Gastroesophageal sphincter (tissue), 4 donors: ENCODE measurements around the gene AGBL1. TPM values are rescaled to one million over a fixed set of nuclear protein-coding genes. Genes with fewer than 3 reads are reported as not detected.

ENCODE experiments used
- ATAC-seq: fragments of 150-250 bp; one replicate; pipeline ENCODE4 v1.9.1; 2016; ENCODE audit warnings: mild to moderate bottlenecking, moderate library complexity
- H3K27ac ChIP-seq, 4 donors: fragments of 200-600 bp; sonication (generic) in 3 of 4; 1 replicate in 3 of 4; 2 replicates in 1 of 4; pipeline ENCODE4 v1.5.1; 2016 to 2019
- H3K27me3 ChIP-seq: fragments of 200-600 bp; sonication (generic); one replicate; pipeline ENCODE4 v1.5.1; 2019
- H3K36me3 ChIP-seq, 2 donors: fragments of 200-600 bp; sonication (generic); one replicate each; pipeline ENCODE4 v1.5.1; 2019; ENCODE audit warnings: control low read depth in 1 of 2
- H3K4me1 ChIP-seq, 3 donors: fragments of 200-600 bp; sonication (generic); 1 replicate in 2 of 3; 2 replicates in 1 of 3; pipeline ENCODE4 v1.5.1; 2016 to 2019; ENCODE audit warnings: control low read depth in 2 of 3
- H3K4me3 ChIP-seq, 2 donors: fragments of 200-600 bp; sonication (generic); one replicate each; pipeline ENCODE4 v1.5.1; 2019; ENCODE audit warnings: mild to moderate bottlenecking in 1 of 2, moderate library complexity in 1 of 2
- H3K9me3 ChIP-seq, 3 donors: fragments of 200-600 bp; sonication (generic); one replicate each; pipeline ENCODE4 v1.5.1; 2017 to 2019; ENCODE audit warnings: control low read depth in 2 of 3
- CTCF ChIP-seq, 4 experiments: fragments of 200-600 bp in 2 of 4; fragments of 450-650 bp in 2 of 4; sonication (generic) in 1 of 4; IDR thresholded peaks; one replicate each; pipeline ENCODE4 v1.5.1; 2017 to 2019; ENCODE audit warnings: antibody characterized with exemption in 4 of 4, mild to moderate bottlenecking in 2 of 4, moderate library complexity in 2 of 4
- EP300 ChIP-seq: sonication (generic); formaldehyde crosslinking; IDR thresholded peaks from one replicate; pipeline ENCODE4 v1.6.1; 2017; ENCODE audit warnings: antibody characterized with exemption, mild to moderate bottlenecking
- POLR2A ChIP-seq, 2 donors: fragments of 450-650 bp; IDR thresholded peaks; one replicate each; pipeline ENCODE4 v1.6.1; 2017; ENCODE audit warnings: antibody characterized with exemption in 2 of 2, mild to moderate bottlenecking in 2 of 2, moderate library complexity in 1 of 2
- POLR2AphosphoS5 ChIP-seq: sonication (generic); formaldehyde crosslinking; IDR thresholded peaks from one replicate; pipeline ENCODE4 v1.6.1; 2017; ENCODE audit warnings: antibody characterized with exemption
- WGBS, 2 donors: methylation state at CpG; one replicate each; pipeline ENCODE4 v1.1.5; 2018; ENCODE audit warnings: low coverage in 1 of 2; 5-methylcytosine and 5-hydroxymethylcytosine counted together
- total RNA-seq, 4 donors: library from RNA; depleted of rRNA; stranded (reverse); fragments of >200 nt; gene quantifications; one replicate each; pipeline ENCODE4 v1.1.0, GENCODE V29; 2016

AGBL1 gene
- total RNA-seq, 4 donors from 2014 or later: 0.12 to 0.13 TPM; not detected in 2

GRCh38 chr15:86493884-86494283, 414.2 kb downstream of the AGBL1 start:
- TF ChIP-seq CTCF (IDR thresholded peaks at IDR 0.05): no peak
- TF ChIP-seq POLR2AphosphoS5: no peak
- no peak for TF ChIP-seq EP300
- TF ChIP-seq POLR2A (IDR thresholded peaks at IDR 0.05): no peak
- Histone ChIP-seq H3K27me3 (no peaks in the 10 kb centered on the region), H3K4me1 (no peaks in the 10 kb centered on the region), H3K36me3 (no peaks in the 10 kb centered on the region), H3K4me3 (no peak overlapping the region), H3K27ac (no peak overlapping the region), H3K9me3 (no peaks in the 10 kb centered on the region)
- no peak for ATAC-seq
- WGBS, 2 donors: 55 to 100% methylated on average over 1 to 3 of the region's 3 CpGs

GRCh38 chr15:86494475-86494874, 414.8 kb downstream of the AGBL1 start:
- no peaks in the 10 kb centered on the region for H3K36me3 ChIP-seq
- H3K4me1 ChIP-seq: no peaks in the 10 kb centered on the region
- no peak for TF ChIP-seq POLR2A (IDR thresholded peaks at IDR 0.05)
- no peak for TF ChIP-seq EP300
- TF ChIP-seq POLR2AphosphoS5: no peak
- TF ChIP-seq CTCF (IDR thresholded peaks at IDR 0.05): no peak
- no peaks in the 10 kb centered on the region for H3K27me3 ChIP-seq
- no peak overlapping the region for H3K4me3 ChIP-seq
- H3K9me3 ChIP-seq: no peaks in the 10 kb centered on the region
- WGBS, 2 donors: 67 to 73% methylated on average over 1 of the region's 1 CpG
- H3K27ac ChIP-seq: no peak overlapping the region
- no peak for ATAC-seq

- no peak for TF ChIP-seq POLR2A (IDR thresholded peaks at IDR 0.05)
- no peak for TF ChIP-seq POLR2AphosphoS5
- no peak for ATAC-seq
- H3K4me3 ChIP-seq: no peak overlapping the region
- no peaks in the 10 kb centered on the region for H3K36me3 ChIP-seq
- WGBS, 2 donors: 5 to 13% methylated on average over 1 of the region's 1 CpG
- H3K9me3 ChIP-seq: no peaks in the 10 kb centered on the region
- no peaks in the 10 kb centered on the region for H3K4me1 ChIP-seq
- no peaks in the 10 kb centered on the region for H3K27me3 ChIP-seq
- H3K27ac ChIP-seq: no peak overlapping the region
These were observed 422.6 kb downstream of the AGBL1 start for GRCh38 chr15:86502301-86502700.

GRCh38 chr15:86505951-86506350, 426.3 kb downstream of the AGBL1 start:
- no peak for TF ChIP-seq POLR2A (IDR thresholded peaks at IDR 0.05)
- no peak for TF ChIP-seq POLR2AphosphoS5
- TF ChIP-seq EP300: no peak
- no peak for TF ChIP-seq CTCF (IDR thresholded peaks at IDR 0.05)
- Histone ChIP-seq H3K4me3 (no peak overlapping the region), H3K27ac (no peak overlapping the region), H3K4me1 (no peaks in the 10 kb centered on the region), H3K27me3 (no peaks in the 10 kb centered on the region), H3K9me3 (no peaks in the 10 kb centered on the region), H3K36me3 (no peaks in the 10 kb centered on the region)
- no peak for ATAC-seq
- 75 to 100% methylated on average over 1 to 2 of the region's 2 CpGs for WGBS, 2 donors

GRCh38 chr15:86506401-86506800, 426.7 kb downstream of the AGBL1 start:
- Histone ChIP-seq H3K4me3 (no peak overlapping the region), H3K27me3 (no peaks in the 10 kb centered on the region), H3K36me3 (no peaks in the 10 kb centered on the region), H3K27ac (no peak overlapping the region), H3K9me3 (no peaks in the 10 kb centered on the region), H3K4me1 (no peaks in the 10 kb centered on the region)
- ATAC-seq: no peak
- WGBS, 2 donors: 88 to 91% methylated on average over 2 of the region's 2 CpGs
- TF ChIP-seq EP300 (no peak), CTCF (IDR thresholded peaks at IDR 0.05) (no peak), POLR2A (IDR thresholded peaks at IDR 0.05) (no peak), POLR2AphosphoS5 (no peak)
